ENCODE results near the gene ARHGEF12.

DNA sequence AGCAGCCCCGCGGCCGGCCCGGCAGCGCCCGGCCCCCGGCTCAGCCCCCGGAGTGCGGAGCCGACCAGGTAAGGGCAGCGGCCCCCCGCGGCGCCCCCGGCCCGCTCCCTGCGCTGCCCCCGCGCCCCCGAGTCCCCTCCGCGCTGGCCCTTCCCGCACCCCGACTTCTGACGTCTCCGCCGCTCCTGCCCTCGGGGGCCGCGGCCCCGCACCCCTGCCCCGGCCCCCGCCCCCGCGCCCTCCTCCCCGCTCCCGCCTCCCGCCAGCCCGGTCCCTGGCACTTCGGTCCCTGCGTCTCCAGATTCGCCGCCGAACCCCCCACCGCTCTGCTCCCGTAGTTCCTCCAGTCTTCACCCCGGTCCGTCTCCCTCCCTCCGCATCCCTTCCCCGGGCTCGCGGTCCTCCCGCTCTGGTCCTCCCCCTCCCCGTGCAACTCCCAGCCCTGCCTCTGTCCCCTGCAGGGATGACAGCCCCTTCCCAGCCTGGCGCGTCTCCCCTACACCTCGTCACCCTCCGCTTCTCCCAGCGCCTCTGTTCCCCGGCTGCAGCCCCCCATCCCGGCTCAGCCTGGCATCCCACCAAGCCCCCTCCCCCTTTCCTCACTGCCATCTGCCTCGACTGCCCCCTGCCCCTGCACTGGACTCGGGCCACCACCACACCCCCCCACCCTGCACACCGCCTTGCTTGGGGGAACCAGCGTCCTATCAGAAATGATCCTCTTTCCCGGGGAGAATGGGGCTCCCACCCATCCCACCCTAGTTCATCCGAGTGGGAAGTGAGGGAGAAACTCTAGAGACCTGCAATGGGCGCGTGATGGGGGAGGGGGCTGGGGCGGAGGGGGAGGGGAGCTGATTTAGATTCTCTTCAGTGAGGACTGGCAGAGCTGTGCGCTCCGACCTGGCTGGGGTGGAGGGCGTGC is 175.9 kb downstream of the ARHGEF12 start:
- TF ChIP-seq, protein P1, sequence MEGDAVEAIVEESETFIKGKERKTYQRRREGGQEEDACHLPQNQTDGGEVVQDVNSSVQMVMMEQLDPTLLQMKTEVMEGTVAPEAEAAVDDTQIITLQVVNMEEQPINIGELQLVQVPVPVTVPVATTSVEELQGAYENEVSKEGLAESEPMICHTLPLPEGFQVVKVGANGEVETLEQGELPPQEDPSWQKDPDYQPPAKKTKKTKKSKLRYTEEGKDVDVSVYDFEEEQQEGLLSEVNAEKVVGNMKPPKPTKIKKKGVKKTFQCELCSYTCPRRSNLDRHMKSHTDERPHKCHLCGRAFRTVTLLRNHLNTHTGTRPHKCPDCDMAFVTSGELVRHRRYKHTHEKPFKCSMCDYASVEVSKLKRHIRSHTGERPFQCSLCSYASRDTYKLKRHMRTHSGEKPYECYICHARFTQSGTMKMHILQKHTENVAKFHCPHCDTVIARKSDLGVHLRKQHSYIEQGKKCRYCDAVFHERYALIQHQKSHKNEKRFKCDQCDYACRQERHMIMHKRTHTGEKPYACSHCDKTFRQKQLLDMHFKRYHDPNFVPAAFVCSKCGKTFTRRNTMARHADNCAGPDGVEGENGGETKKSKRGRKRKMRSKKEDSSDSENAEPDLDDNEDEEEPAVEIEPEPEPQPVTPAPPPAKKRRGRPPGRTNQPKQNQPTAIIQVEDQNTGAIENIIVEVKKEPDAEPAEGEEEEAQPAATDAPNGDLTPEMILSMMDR (IDR thresholded peaks at IDR 0.05): no peak
- no peak for TF ChIP-seq POLR2A (IDR thresholded peaks at IDR 0.05)

All from uterus (tissue), 2 donors.